ENCODE results near the gene SERHL2. TPM values are rescaled to one million over a fixed set of nuclear protein-coding genes. Genes with fewer than 3 reads are reported as not detected.

Gene SERHL2
- total and polyA plus RNA-seq, 2 experiments from 2014 or later: 2.7 to 5.2 TPM

DNA sequence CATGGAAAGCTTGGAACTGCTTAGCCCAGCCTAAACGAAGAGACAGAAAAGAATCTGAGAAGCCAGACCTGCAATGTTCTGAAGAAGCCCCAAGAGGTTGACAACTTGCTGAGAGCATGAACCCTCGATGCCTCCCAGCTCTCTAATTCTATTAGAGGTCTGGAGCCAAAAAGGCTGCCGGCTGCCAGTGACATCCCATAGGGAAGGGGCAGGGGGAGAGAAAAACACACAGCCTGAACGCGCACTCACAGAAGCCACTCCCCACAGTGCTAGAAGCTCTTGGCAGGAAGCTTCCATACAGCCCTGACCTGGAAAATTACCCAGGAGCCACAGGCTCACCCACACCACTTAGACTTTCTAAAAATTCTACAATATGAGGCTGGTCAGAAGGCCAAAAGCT lies 42.6 kb downstream of the SERHL2 start:
- Histone ChIP-seq H3K4me3 (no peak overlapping the region), H3K4me1 (ENCODE audit: low read depth) (peaks cover 27% of the 10 kb centered on the region), H3K27me3 (no peaks in the 10 kb centered on the region), H3K9me3 (ENCODE audit: low read depth) (no peaks in the 10 kb centered on the region), H3K27ac (peak overlapping the region; percentile 97), H3K36me3 (peaks cover 67% of the 10 kb centered on the region)
- TF ChIP-seq, protein P1, sequence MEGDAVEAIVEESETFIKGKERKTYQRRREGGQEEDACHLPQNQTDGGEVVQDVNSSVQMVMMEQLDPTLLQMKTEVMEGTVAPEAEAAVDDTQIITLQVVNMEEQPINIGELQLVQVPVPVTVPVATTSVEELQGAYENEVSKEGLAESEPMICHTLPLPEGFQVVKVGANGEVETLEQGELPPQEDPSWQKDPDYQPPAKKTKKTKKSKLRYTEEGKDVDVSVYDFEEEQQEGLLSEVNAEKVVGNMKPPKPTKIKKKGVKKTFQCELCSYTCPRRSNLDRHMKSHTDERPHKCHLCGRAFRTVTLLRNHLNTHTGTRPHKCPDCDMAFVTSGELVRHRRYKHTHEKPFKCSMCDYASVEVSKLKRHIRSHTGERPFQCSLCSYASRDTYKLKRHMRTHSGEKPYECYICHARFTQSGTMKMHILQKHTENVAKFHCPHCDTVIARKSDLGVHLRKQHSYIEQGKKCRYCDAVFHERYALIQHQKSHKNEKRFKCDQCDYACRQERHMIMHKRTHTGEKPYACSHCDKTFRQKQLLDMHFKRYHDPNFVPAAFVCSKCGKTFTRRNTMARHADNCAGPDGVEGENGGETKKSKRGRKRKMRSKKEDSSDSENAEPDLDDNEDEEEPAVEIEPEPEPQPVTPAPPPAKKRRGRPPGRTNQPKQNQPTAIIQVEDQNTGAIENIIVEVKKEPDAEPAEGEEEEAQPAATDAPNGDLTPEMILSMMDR (IDR thresholded peaks at IDR 0.05; ENCODE audit: low read depth, low read length): no peak
- peak; percentile 42 to 79 for DNase-seq (ENCODE audit: low read depth in 1 of 2, low spot score in 1 of 2)

DNA sequence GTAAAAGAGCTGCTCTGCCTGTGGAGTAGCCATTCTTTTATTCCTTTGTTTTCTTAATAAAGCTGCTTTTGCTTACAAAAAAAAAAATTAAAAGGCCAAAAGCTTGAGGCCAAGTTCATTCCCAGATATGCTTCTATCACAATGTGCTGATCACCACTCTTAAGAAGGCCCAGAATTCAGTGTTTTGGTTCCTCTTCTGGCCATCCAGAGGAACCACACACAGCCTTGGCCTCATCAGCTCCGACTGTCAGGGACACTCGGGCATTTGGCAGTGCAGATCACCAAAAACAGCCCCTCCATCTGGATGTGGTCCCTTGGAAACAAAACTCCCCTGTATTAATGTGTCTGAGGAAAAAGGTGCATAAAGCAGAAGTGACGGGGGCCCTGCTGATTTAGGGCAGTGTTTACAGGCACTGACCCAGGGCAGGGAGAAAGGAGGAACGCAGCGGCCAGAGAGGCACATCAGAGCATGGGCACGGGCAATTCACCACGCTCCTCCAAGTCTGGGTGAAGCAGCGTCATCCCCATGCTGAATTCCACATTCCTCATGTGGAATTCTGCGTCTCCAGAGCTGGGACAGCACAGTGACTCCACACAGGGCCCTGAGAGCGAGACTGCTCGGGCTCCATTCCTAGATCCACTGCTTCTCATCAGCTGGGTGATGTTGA lies 43.2 kb downstream of the SERHL2 start:
- Histone ChIP-seq H3K4me3 (no peak overlapping the region), H3K36me3 (peaks cover 64% of the 10 kb centered on the region), H3K9me3 (ENCODE audit: low read depth) (no peaks in the 10 kb centered on the region), H3K27me3 (no peaks in the 10 kb centered on the region), H3K27ac (peak overlapping the region; percentile 97), H3K4me1 (ENCODE audit: low read depth) (peaks cover 27% of the 10 kb centered on the region)
- TF ChIP-seq, protein P1 (IDR thresholded peaks at IDR 0.05; ENCODE audit: low read depth, low read length): no peak
- peak in 1 of 2 donors; percentile 34 for DNase-seq (ENCODE audit: low read depth in 1 of 2, low spot score in 1 of 2)

DNA sequence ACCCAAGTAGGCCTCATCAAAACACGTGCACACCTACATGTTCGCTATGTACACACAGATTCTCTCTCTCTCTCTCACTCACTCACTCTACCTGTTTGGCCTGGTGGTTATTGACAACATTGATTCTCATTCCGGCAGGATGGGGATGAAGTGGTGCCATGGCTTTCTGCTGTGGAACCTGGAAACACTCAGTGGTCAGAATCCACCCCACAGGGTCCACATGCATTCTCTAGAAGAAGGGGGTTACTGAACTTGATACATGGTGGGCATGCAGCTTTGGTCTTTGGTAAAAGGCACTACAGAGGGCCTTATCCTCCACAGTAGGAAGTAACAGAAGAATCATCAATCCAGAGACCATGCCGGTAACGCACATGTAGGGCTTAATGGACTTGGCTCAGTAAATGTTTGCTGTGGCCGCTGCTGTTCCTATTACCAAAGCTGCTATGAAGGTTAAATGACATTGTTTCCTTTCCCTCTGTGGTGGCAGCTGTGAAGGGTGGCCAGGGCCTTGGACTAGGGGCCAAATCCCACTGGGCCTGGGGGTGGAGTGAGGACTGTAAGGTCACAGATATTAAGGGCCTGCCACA lies 48.2 kb downstream of the SERHL2 start:
- TF ChIP-seq, protein P1 (IDR thresholded peaks at IDR 0.05; ENCODE audit: low read depth, low read length): no peak
- no peak overlapping the region for H3K27ac ChIP-seq
- H3K4me3 ChIP-seq: no peak overlapping the region
- no peaks in the 10 kb centered on the region for H3K27me3 ChIP-seq
- DNase-seq (ENCODE audit: low read depth in 1 of 2, low spot score in 1 of 2): no peak
- H3K9me3 ChIP-seq (ENCODE audit: low read depth): no peaks in the 10 kb centered on the region
- H3K4me1 ChIP-seq (ENCODE audit: low read depth): peaks cover 22% of the 10 kb centered on the region
- peaks cover 37% of the 10 kb centered on the region for H3K36me3 ChIP-seq

DNA sequence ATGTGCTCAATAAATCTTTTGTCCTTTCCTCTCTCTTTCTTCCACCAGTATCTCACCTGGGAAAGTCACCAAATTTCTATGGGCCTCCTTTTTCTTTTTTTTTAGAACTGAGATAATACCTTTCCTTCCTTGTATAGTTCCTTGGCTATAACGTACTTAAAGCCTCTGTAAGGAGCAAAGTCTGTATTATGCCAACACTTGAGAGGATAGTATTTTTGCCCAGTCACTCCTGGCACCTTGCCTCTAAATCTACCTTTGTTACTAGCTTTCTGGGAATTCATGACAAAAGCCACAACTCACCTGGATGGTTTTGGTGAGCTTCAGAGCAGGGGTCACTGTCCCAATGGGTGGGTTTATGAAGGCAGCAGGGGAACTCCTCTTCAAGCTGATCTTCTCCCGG lies 48.7 kb downstream of the SERHL2 start:
- H3K9me3 ChIP-seq (ENCODE audit: low read depth): no peaks in the 10 kb centered on the region
- no peak for DNase-seq (ENCODE audit: low read depth in 1 of 2, low spot score in 1 of 2)
- H3K36me3 ChIP-seq: peaks cover 37% of the 10 kb centered on the region
- H3K4me1 ChIP-seq (ENCODE audit: low read depth): peaks cover 18% of the 10 kb centered on the region
- H3K27ac ChIP-seq: no peak overlapping the region
- no peak overlapping the region for H3K4me3 ChIP-seq
- no peaks in the 10 kb centered on the region for H3K27me3 ChIP-seq
- TF ChIP-seq, protein P1 (IDR thresholded peaks at IDR 0.05; ENCODE audit: low read depth, low read length): no peak

DNA sequence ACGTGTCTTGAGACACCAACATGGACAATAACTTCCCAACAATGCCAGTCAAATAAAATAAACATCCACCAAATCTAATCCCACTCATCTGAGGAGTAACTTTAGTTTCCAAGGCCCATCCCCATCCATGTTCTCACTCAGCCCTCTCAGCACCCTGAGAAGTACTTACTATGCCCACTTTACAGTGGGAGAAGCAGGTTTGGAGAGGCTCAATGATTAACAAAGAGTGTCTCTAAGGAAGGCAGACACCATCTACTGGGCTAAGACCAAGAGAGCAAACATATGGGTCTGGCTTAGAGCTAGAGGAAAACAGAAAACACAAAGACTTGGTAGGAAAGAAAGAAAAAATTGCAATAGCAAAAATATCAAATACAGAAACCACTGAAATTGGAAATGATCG lies 49.7 kb downstream of the SERHL2 start:
- Histone ChIP-seq H3K9me3 (ENCODE audit: low read depth) (no peaks in the 10 kb centered on the region), H3K27me3 (no peaks in the 10 kb centered on the region), H3K27ac (peak overlapping the region; percentile 60), H3K36me3 (peaks cover 35% of the 10 kb centered on the region), H3K4me3 (no peak overlapping the region), H3K4me1 (ENCODE audit: low read depth) (peaks cover 16% of the 10 kb centered on the region)
- TF ChIP-seq, protein P1 (IDR thresholded peaks at IDR 0.05; ENCODE audit: low read depth, low read length): no peak
- DNase-seq (ENCODE audit: low read depth in 1 of 2, low spot score in 1 of 2): no peak

Measured in cardiac muscle cell (in vitro differentiated cells and primary cell).